A549 treated with AZD9567 at 1 μM for 4 hours (cell line): Measurements from ENCODE around the gene PERM1. TPM values are rescaled to one million over a fixed set of nuclear protein-coding genes. Genes with fewer than 3 reads are reported as not detected.

ENCODE experiments used
- total RNA-seq: library from RNA; stranded (reverse); fragments of 200-300 nt; extraction: Qiagen RNA extraction; gene quantifications from 5 replicates; pipeline ENCODE4 v1.2.3, GENCODE V29; 2022; ENCODE audit not compliant: insufficient read depth

Gene PERM1
- total RNA-seq = 0.05 to 0.37 TPM (median 0.09 TPM) in 3 of 5 replicates, not detected in the others

DNA sequence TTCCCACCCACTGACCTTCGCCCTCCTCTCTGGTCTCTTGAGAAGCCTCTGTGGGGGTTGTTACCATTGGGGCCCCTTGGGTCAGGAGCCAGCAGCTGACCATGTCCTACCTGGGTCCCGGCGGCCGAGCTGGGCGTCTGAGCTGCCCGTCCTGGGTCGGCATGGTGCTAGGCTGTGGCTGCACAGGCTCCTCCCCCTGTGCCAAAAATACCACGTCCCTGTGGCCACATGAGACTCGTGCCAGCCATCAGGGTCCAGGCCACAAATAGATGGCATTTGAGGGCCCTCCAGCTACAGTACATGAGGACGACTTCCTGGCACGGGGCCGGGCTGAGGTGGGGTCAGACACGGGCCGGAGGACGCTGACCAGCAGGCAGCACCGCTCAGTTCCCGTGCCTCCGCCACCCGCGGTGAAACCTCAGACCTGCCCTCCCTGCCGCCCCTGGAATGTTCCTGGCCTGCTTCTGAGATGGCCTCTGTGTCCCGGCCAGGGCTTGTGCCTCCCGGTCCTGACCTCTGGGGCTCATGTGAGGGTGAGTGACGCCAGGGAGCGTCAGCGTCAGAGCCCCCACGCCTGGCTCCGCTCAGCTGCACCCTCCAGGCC lies at the start of gene PERM1:
PERM1 (minus strand) TSS at position 139 of the 604 bp plus-strand sequence. CDS start 1,064 bp downstream, outside the sequence.

DNA sequence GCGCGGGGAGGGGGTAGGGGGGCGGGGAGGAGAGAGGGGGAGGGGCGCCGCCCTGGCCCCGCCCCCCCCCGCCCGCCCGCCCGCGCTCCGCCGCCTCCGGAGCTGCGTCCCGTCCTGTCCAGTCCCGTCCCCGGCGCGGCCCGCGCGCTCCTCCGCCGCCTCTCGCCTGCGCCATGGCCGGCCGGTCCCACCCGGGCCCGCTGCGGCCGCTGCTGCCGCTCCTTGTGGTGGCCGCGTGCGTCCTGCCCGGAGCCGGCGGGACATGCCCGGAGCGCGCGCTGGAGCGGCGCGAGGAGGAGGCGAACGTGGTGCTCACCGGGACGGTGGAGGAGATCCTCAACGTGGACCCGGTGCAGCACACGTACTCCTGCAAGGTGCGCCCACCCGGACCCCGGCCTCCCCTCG lies 38.1 kb upstream of the PERM1 start, which contains the start of gene AGRN:
AGRN (plus strand) TSS at position 121 of the 405 bp plus-strand sequence; CDS start at position 174, 53 bp downstream.

DNA sequence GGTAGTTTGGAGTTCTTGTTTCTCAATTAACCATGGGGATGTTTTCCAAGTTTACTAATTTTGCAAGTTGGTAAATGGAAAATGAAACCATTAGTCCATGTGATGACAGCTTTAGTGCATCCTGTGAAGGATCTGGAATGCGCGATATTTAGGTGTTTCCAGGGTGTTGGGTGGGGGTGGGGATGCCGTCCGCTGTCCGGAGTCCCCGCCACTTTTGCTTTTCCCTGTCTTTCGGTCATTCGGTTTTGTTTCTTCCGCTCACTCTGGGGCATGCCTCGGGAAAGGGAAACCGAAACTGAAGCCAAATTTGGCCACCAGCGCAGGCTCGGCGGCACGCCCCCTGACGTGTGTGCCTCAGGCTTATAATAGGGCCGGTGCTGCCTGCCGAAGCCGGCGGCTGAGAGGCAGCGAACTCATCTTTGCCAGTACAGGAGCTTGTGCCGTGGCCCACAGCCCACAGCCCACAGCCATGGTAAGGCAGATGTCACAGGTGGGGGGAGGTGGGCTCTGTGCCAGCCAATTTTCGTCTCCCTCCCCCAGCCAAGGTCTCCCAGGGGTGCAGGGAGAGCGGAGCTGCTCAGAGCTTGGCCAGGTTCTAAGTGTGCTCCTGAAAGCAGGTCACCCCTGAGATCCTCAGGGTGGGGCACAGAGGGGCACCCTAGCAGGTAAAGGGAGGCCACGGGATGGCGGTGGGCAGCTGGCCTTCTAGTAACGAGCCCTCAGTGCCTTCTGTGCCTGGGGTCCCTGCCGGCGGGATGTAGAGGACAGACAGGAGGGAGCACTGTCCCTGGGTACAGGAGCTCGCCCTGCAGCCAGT lies 31.4 kb upstream of the PERM1 start, which contains the start of gene ISG15:
ISG15 (plus strand) TSS at position 393 of the 817 bp plus-strand sequence; CDS start at position 470, 77 bp downstream.

DNA sequence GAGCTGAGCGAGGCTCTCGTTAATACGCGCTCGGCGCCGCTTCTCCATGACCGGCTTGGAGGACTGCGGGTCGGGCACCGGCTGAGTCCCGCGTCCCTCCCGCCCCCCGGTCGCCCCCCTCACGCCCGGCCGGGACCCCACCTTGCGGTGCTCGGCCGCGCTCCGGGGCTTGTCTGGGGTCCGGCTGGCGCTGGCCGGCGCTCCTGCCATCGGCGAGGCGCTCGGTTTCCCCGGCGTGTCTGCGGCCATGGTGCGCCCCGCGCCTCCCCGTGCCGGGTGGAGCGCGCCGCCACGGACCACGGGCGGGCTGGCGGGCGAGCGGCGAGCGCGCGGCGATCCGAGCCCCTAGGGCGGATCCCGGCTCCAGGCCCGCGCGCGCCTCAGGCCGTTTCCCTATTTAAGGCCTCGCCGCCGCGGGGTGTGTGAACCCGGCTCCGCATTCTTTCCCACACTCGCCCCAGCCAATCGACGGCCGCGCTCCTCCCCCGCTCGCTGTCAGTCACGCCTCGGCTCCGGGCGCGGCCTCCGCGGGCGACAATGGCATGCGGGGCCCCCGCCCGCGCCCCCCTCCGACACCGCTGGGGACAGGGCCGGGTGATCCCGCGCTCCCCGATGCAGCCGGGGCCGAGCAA lies 17.9 kb upstream of the PERM1 start, which contains the start of gene HES4:
HES4 (minus strand) TSS at position 373 of the 632 bp plus-strand sequence; CDS start at position 249, 124 bp downstream.

GRCh38 chr1:966135-966703 lies 15.7 kb downstream of the PERM1 start, which contains the start of gene PLEKHN1:
Gene PLEKHN1 (plus strand): TSS chr1:966482. CDS start chr1:966532, 50 bp downstream.

GRCh38 chr1:960363-961131 lies 21.3 kb downstream of the PERM1 start, which contains the start of gene KLHL17:
Gene KLHL17 (plus strand): TSS chr1:960584. CDS start chr1:960694, 110 bp downstream.

DNA sequence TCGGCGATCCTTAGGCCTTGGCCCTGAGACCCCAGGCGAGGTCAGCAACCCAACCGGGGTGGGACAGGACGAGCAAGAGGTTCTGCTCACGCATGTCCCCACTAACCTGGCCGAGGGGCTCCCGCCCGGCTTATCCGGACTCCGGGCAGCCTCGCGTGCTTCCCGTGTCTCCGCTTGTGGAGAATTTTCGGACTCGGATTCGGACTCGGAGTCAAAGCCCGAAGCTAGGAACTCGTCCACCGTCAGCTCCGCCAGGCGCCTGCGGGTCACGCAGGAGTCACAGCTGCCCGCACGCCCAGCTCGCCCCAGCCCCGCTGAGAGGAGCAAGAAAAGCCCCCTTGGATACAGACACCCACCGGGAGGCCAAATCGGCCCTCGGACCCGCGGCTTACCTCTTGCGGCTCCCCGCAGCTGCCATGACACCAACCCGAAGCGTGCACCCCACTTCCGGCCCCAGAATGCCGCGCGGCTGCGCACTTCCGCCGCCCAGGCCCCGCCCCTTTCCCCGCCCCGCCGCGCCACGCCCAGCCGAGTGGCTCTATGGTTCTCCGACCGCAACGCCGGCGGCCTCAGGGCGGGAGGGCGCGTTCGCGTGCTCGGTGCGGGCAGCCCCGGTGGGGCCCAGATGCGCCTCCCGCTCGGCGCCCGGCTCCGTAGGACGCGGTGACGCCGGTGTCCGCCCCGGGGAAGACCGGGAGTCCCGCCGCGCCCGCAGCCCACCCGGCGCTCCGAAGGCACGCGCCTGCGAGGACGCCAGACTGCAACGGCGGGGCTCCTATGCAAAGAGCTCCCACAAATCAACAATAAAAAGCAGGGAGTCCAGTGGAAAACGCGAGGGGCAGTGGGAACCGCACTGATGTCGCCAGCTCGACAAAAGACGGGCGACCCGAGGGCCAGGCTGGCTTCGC lies 22.8 kb downstream of the PERM1 start, which contains the start of gene NOC2L:
NOC2L (minus strand) TSS at position 434 of the 908 bp plus-strand sequence; CDS start at position 418, 16 bp downstream.

Other genes with a start within 250 kb of the PERM1 start
- gene SAMD11, start 58.2 kb downstream of the PERM1 start, total RNA-seq = 12.9 to 25.0 TPM (median 23.4 TPM) in 5 replicates
- gene NOC2L, start 22.8 kb downstream of the PERM1 start, total RNA-seq = 68.1 to 93.1 TPM (median 85.3 TPM) in 5 replicates
- gene KLHL17, start 21.5 kb downstream of the PERM1 start, total RNA-seq = 11.0 to 19.0 TPM (median 16.7 TPM) in 5 replicates
- 2.1 to 5.8 TPM (median 5.2 TPM) in 5 replicates for gene PLEKHN1, start 15.6 kb downstream of the PERM1 start, total RNA-seq
- gene HES4, start 18.0 kb upstream of the PERM1 start, total RNA-seq = 25.4 to 70.5 TPM (median 62.2 TPM) in 5 replicates
- gene ISG15, start 31.4 kb upstream of the PERM1 start, total RNA-seq = 6.9 to 26.4 TPM (median 19.1 TPM) in 5 replicates
- 89.2 to 121 TPM (median 120 TPM) in 5 replicates for gene AGRN, start 38.0 kb upstream of the PERM1 start, total RNA-seq
- 0.30 to 0.42 TPM (median 0.36 TPM) in 4 of 5 replicates, not detected in the other for gene RNF223, start 92.2 kb upstream of the PERM1 start, total RNA-seq
- gene C1orf159, start 134.0 kb upstream of the PERM1 start, total RNA-seq = 8.8 to 14.5 TPM (median 12.9 TPM) in 5 replicates
- not detected in 5 replicates for gene TTLL10, start 191.8 kb upstream of the PERM1 start, total RNA-seq
- 0.09 to 0.20 TPM (median 0.12 TPM) in 3 of 5 replicates, not detected in the others for gene TNFRSF18, start 224.5 kb upstream of the PERM1 start, total RNA-seq
- gene TNFRSF4, start 232.1 kb upstream of the PERM1 start, total RNA-seq = 0.07 to 0.21 TPM (median 0.10 TPM) in 3 of 5 replicates, not detected in the others
- gene SDF4, start 249.9 kb upstream of the PERM1 start, total RNA-seq = 104 to 133 TPM (median 126 TPM) in 5 replicates